ENCODE measurements around the gene MICU2. TPM values are rescaled to one million over a fixed set of nuclear protein-coding genes. Genes with fewer than 3 reads are reported as not detected.

Gene MICU2
- total and polyA plus RNA-seq, 4 donors, result 29.0 to 85.9 (median 39.3) TPM

DNA sequence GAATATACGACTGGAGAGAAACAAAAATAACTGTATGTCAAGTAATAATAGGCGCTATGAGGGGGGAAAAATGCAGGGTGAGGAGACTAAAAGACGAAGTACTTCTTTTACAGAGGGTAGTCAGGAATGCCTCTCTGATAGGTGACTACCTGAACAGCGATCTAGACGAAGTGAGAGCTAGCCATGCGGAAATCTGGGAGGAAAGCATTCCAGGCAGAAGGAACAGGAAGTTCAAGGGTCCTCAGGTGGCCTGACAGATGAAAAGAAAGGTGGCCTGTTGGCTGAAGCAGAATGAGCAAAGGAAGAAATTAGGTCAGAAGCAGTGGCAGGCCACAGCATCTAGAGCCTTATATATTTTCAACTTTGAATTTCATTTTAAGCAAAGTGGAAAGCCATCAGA lies 158.2 kb downstream of the MICU2 start:
- TF ChIP-seq, protein P1, sequence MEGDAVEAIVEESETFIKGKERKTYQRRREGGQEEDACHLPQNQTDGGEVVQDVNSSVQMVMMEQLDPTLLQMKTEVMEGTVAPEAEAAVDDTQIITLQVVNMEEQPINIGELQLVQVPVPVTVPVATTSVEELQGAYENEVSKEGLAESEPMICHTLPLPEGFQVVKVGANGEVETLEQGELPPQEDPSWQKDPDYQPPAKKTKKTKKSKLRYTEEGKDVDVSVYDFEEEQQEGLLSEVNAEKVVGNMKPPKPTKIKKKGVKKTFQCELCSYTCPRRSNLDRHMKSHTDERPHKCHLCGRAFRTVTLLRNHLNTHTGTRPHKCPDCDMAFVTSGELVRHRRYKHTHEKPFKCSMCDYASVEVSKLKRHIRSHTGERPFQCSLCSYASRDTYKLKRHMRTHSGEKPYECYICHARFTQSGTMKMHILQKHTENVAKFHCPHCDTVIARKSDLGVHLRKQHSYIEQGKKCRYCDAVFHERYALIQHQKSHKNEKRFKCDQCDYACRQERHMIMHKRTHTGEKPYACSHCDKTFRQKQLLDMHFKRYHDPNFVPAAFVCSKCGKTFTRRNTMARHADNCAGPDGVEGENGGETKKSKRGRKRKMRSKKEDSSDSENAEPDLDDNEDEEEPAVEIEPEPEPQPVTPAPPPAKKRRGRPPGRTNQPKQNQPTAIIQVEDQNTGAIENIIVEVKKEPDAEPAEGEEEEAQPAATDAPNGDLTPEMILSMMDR (IDR thresholded peaks at IDR 0.05; ENCODE audit: control extremely low read depth, extremely low read depth), result no peak
- ATAC-seq (ENCODE audit: insufficient read depth, low FRiP score), result no peak
- WGBS, 2 donors, result 80 to 91% methylated on average over 6 of the region's 6 CpGs

DNA sequence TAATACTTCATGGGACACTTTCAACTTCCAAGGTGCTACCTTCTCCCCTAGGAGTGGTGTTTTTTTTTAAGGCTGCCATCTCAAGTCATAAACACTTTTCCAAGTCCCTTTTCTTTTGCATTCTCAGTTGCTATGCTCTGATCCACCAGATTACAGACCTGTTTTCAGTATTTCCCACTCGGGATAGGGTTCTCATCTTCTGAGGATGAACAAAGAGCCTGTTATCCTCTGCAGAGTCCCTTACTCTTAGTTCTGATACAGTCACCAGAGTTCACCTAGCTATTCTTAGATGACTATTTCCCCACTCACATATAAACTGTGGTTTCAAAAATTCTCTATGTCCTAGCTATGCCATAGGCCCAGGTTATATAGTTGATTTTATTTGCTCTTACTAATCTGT lies 160.8 kb downstream of the MICU2 start:
- TF ChIP-seq, protein P1 (IDR thresholded peaks at IDR 0.05; ENCODE audit: control extremely low read depth, extremely low read depth), result no peak
- peaks cover 0 to 2% (median 0%) of the 10 kb centered on the region in 5 donors for H3K4me1 ChIP-seq (ENCODE audit: control insufficient read depth in 5 of 5, insufficient read depth in 5 of 5, low read length in 5 of 5)

More for the DNA sequence above, 158.2 kb downstream of the MICU2 start:
- no peaks in the 10 kb centered on the region for H3K27me3 ChIP-seq (ENCODE audit: control insufficient read depth in 3 of 3, insufficient read depth in 3 of 3, low read length in 2 of 3)
- H3K36me3 ChIP-seq (ENCODE audit: control insufficient read depth in 4 of 4, insufficient read depth in 4 of 4, low read length in 4 of 4), result peaks cover 0 to 2% (median 0%) of the 10 kb centered on the region in 4 donors
- no peak for DNase-seq
- no peak overlapping the region for H3K4me3 ChIP-seq
- H3K9ac ChIP-seq (ENCODE audit: insufficient read depth in 1 of 2, low read length in 2 of 2), result no peak overlapping the region
- H3K27ac ChIP-seq (ENCODE audit: low read depth in 1 of 2, low read length in 1 of 2), result no peak overlapping the region
- H3K9me3 ChIP-seq (ENCODE audit: control insufficient read depth in 4 of 4, insufficient read depth in 3 of 4, low read length in 3 of 4), result no peaks in the 10 kb centered on the region
- H3K4me1 ChIP-seq (ENCODE audit: control insufficient read depth in 5 of 5, insufficient read depth in 5 of 5, low read length in 5 of 5), result peaks cover 0 to 2% (median 0%) of the 10 kb centered on the region in 5 donors

More for the DNA sequence above, 160.8 kb downstream of the MICU2 start:
- no peak overlapping the region for H3K27ac ChIP-seq (ENCODE audit: low read depth in 1 of 2, low read length in 1 of 2)
- H3K4me3 ChIP-seq, result no peak overlapping the region
- H3K9me3 ChIP-seq (ENCODE audit: control insufficient read depth in 4 of 4, insufficient read depth in 3 of 4, low read length in 3 of 4), result peaks cover 0 to 1% (median under 1%) of the 10 kb centered on the region in 4 donors
- peaks cover 0 to 2% (median under 1%) of the 10 kb centered on the region in 4 donors for H3K36me3 ChIP-seq (ENCODE audit: control insufficient read depth in 4 of 4, insufficient read depth in 4 of 4, low read length in 4 of 4)
- H3K9ac ChIP-seq (ENCODE audit: insufficient read depth in 1 of 2, low read length in 2 of 2), result no peak overlapping the region
- no peaks in the 10 kb centered on the region for H3K27me3 ChIP-seq (ENCODE audit: control insufficient read depth in 3 of 3, insufficient read depth in 3 of 3, low read length in 2 of 3)
- 83 to 85% methylated on average over 1 of the region's 1 CpG for WGBS, 2 donors
- ATAC-seq (ENCODE audit: insufficient read depth, low FRiP score), result no peak
- no peak for DNase-seq

Small RNA genes lying within 50 kb of the gene (small RNA-seq; reads per million reads assigned to genes)
- not detected for gene RNU6-59P (ENCODE audit: low replicate concordance)

Other genes with a start within 250 kb of the MICU2 start
- 100 to 1,000 TPM in 1 of 2 donors, 10 to 100 TPM in 1; 58.8 to 153 TPM for gene ZDHHC20, start 144.9 kb downstream of the MICU2 start, total RNA-seq
- gene ZDHHC20, start 144.9 kb downstream of the MICU2 start, polyA plus RNA-seq, result 10 to 100 TPM; 22.8 to 35.1 TPM
- 1 to 10 TPM; 1.3 to 1.4 TPM for gene FGF9, start 66.9 kb upstream of the MICU2 start, total RNA-seq
- gene FGF9, start 66.9 kb upstream of the MICU2 start, polyA plus RNA-seq, result 1 to 10 TPM in 1 of 2 donors, under 1 TPM in 1; 0.05 to 1.7 TPM